ENCODE results near the gene SETD3.

The SETD3 gene

DNA sequence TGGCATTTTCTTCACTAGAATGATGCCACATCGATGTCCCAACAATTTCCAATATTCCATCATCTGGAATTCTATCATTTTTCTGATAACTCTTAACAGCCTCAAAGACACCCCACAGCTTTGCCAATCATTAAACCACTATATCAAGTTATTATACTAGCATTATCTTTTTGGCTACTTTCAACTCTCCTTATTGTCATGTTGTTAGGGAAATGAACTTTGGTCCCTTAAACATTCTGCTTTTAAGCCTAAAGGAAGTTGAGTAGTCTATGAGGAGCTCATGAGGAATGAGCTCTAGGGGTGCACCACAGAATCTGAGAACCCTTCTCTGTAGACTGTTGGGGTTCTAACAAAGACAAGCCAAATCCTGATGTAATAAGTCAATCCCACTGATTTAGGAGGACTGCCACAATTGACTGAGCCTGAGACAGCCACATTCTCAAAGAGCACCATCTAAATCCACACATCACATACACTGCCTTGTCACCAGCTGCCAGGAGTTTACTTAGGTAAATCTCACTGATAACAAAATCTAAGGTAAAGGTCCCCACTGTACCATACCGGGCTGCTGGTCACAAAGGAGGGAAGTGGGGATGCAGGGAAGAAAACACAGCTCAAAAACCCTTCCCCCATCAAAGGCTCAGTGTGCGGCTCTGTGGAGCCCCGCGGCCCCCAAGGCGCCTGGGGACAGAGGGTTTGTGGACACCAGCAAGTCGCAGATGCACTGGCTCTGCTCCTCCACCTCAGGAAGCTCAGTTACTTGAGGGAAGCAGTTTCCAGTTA, 58.2 kb downstream of the SETD3 start:
- H3K79me2 ChIP-seq (ENCODE audit: insufficient read depth, low read length) = no peaks in the 10 kb centered on the region

DNA sequence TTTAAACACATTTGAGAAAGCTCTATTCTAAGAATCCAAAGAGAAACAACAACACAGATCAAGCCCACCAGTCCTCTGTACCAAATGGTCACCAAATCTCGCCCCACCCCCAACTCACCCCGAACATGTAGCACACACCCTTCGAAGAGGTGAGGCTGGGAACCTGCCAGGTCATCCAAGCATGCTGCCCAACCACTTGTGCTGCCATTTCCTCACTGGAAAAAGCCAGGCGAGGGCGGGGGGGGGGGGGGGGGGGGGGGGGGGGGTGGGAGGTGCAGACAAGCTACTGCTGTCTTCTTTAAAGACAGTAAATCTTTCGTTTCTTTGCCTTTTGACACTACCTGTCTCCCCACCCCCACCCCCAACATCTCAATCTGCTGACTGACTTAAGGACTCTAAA, 59.9 kb downstream of the SETD3 start:
- no peaks in the 10 kb centered on the region for H3F3A ChIP-seq (ENCODE audit: insufficient read depth, low read length)
- no peak overlapping the region for H3K4me2 ChIP-seq (ENCODE audit: low read length)
- no peaks in the 10 kb centered on the region for H3K79me2 ChIP-seq (ENCODE audit: insufficient read depth, low read length)
- H3K27ac ChIP-seq (ENCODE audit: low read depth, low read length, poor library complexity, severe bottlenecking) = no peak overlapping the region
- no peak for TF ChIP-seq EZH2 (IDR thresholded peaks at IDR 0.05; ENCODE audit: borderline replicate concordance, low read length)
- TF ChIP-seq, protein P1, sequence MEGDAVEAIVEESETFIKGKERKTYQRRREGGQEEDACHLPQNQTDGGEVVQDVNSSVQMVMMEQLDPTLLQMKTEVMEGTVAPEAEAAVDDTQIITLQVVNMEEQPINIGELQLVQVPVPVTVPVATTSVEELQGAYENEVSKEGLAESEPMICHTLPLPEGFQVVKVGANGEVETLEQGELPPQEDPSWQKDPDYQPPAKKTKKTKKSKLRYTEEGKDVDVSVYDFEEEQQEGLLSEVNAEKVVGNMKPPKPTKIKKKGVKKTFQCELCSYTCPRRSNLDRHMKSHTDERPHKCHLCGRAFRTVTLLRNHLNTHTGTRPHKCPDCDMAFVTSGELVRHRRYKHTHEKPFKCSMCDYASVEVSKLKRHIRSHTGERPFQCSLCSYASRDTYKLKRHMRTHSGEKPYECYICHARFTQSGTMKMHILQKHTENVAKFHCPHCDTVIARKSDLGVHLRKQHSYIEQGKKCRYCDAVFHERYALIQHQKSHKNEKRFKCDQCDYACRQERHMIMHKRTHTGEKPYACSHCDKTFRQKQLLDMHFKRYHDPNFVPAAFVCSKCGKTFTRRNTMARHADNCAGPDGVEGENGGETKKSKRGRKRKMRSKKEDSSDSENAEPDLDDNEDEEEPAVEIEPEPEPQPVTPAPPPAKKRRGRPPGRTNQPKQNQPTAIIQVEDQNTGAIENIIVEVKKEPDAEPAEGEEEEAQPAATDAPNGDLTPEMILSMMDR (IDR thresholded peaks at IDR 0.05; ENCODE audit: low read length) = no peak
- H4K20me1 ChIP-seq (ENCODE audit: insufficient read depth, low read length) = no peaks in the 10 kb centered on the region
- H3K9ac ChIP-seq (ENCODE audit: low read length) = no peak overlapping the region
- H3K36me3 ChIP-seq (ENCODE audit: insufficient read depth, low read length) = no peaks in the 10 kb centered on the region; the same call in 1 of the 2 replicates
- no peaks in the 10 kb centered on the region for H3K27me3 ChIP-seq (ENCODE audit: insufficient read depth, low read length)
- H3K9me3 ChIP-seq (ENCODE audit: low read length) = no peaks in the 10 kb centered on the region
- no peak overlapping the region for H3K4me3 ChIP-seq (ENCODE audit: low read depth, low read length, poor library complexity, severe bottlenecking)
- H3K4me1 ChIP-seq (ENCODE audit: insufficient read depth, low read length, severe bottlenecking) = peaks cover 7% of the 10 kb centered on the region
- H3K9me2 ChIP-seq (ENCODE audit: low read depth, low read length) = no peaks in the 10 kb centered on the region
- no peak overlapping the region for H2AFZ ChIP-seq (ENCODE audit: low read length)

More for the DNA sequence above, 58.2 kb downstream of the SETD3 start:
- TF ChIP-seq EZH2 (IDR thresholded peaks at IDR 0.05; ENCODE audit: borderline replicate concordance, low read length) = no peak
- TF ChIP-seq, protein P1 (IDR thresholded peaks at IDR 0.05; ENCODE audit: low read length) = no peak
- H3F3A ChIP-seq (ENCODE audit: insufficient read depth, low read length) = no peaks in the 10 kb centered on the region
- no peaks in the 10 kb centered on the region for H3K27me3 ChIP-seq (ENCODE audit: insufficient read depth, low read length)
- no peaks in the 10 kb centered on the region for H3K9me2 ChIP-seq (ENCODE audit: low read depth, low read length)
- H3K9me3 ChIP-seq (ENCODE audit: low read length) = no peaks in the 10 kb centered on the region
- H3K4me3 ChIP-seq (ENCODE audit: low read depth, low read length, poor library complexity, severe bottlenecking) = no peak overlapping the region
- H3K36me3 ChIP-seq (ENCODE audit: insufficient read depth, low read length) = no peaks in the 10 kb centered on the region; the same call in 1 of the 2 replicates
- no peak overlapping the region for H2AFZ ChIP-seq (ENCODE audit: low read length)
- H4K20me1 ChIP-seq (ENCODE audit: insufficient read depth, low read length) = no peaks in the 10 kb centered on the region
- H3K4me2 ChIP-seq (ENCODE audit: low read length) = no peak overlapping the region
- no peak overlapping the region for H3K27ac ChIP-seq (ENCODE audit: low read depth, low read length, poor library complexity, severe bottlenecking)
- no peak overlapping the region for H3K9ac ChIP-seq (ENCODE audit: low read length)
- peaks cover 13% of the 10 kb centered on the region for H3K4me1 ChIP-seq (ENCODE audit: insufficient read depth, low read length, severe bottlenecking)

DNA sequence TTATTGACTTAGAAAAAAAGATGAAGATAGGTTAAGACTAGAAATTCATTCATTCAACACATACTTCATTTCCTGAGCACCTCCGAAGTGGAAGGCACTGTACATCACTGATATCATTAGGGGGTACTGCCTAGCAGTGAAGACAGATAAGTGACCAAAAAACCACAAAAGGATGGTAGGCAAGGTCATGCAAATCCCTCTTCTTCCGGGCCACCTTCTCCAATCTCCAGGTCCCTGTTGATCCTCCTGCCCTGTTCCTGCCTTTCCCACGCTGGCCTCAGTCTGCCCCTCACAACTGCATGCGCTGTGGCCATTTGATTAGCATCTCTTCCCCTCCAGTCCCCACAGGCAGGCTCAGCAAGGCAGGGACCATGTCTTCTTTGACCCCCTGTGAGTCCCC, 60.8 kb downstream of the SETD3 start:
- H3K4me1 ChIP-seq (ENCODE audit: insufficient read depth, low read length, severe bottlenecking) = no peaks in the 10 kb centered on the region
- H3K9me3 ChIP-seq (ENCODE audit: low read length) = no peaks in the 10 kb centered on the region
- no peaks in the 10 kb centered on the region for H3K9me2 ChIP-seq (ENCODE audit: low read depth, low read length)
- H3K36me3 ChIP-seq (ENCODE audit: insufficient read depth, low read length) = no peaks in the 10 kb centered on the region; the same call in 1 of the 2 replicates
- no peaks in the 10 kb centered on the region for H3K79me2 ChIP-seq (ENCODE audit: insufficient read depth, low read length)
- no peak overlapping the region for H3K27ac ChIP-seq (ENCODE audit: low read depth, low read length, poor library complexity, severe bottlenecking)
- no peak overlapping the region for H3K4me2 ChIP-seq (ENCODE audit: low read length)
- H3F3A ChIP-seq (ENCODE audit: insufficient read depth, low read length) = no peaks in the 10 kb centered on the region
- no peak overlapping the region for H3K9ac ChIP-seq (ENCODE audit: low read length)
- H2AFZ ChIP-seq (ENCODE audit: low read length) = no peak overlapping the region
- no peak for TF ChIP-seq EZH2 (IDR thresholded peaks at IDR 0.05; ENCODE audit: borderline replicate concordance, low read length)
- TF ChIP-seq, protein P1 (IDR thresholded peaks at IDR 0.05; ENCODE audit: low read length) = no peak
- no peaks in the 10 kb centered on the region for H3K27me3 ChIP-seq (ENCODE audit: insufficient read depth, low read length)
- H4K20me1 ChIP-seq (ENCODE audit: insufficient read depth, low read length) = no peaks in the 10 kb centered on the region
- H3K4me3 ChIP-seq (ENCODE audit: low read depth, low read length, poor library complexity, severe bottlenecking) = no peak overlapping the region

Measured in OCI-LY1 (cell line).